Astrocyte (in vitro differentiated cells and primary cell): Measurements from ENCODE around the gene MEGF11.

Experiments
- CTCF ChIP-seq: IDR thresholded peaks from 2 replicates; pipeline ENCODE4 v1.5.1; 2011; ENCODE audit warnings: low read depth, mild to moderate bottlenecking, inconsistent platforms, low read length, moderate library complexity; ENCODE audit not compliant: insufficient read depth
- EZH2 ChIP-seq: IDR thresholded peaks from 2 replicates; pipeline ENCODE4 v1.6.1; 2012; ENCODE audit warnings: mild to moderate bottlenecking, low read length, inconsistent platforms; ENCODE audit not compliant: insufficient read depth

- TF ChIP-seq CTCF (no peak), EZH2 (no peak)
Measured at GRCh38 chr15:65867244-65867643, 386.3 kb downstream of the MEGF11 start.
